Inflammatory macrophage (primary cell): ENCODE data around the gene MEN1.
A peak's percentile ranks its signal among the peaks of the same experiment; 100 is the strongest.
"Not testable (repeated sequence)": the region's sequence is repeated elsewhere in the genome, so short reads cannot be mapped to it uniquely, and the experiment has no call there.

Source experiments
- DNase-seq, 2 donors: peaks; one replicate each; pipeline ENCODE4 v3.0.0-alpha.2; 2020 to 2022

MEN1 gene

DNA sequence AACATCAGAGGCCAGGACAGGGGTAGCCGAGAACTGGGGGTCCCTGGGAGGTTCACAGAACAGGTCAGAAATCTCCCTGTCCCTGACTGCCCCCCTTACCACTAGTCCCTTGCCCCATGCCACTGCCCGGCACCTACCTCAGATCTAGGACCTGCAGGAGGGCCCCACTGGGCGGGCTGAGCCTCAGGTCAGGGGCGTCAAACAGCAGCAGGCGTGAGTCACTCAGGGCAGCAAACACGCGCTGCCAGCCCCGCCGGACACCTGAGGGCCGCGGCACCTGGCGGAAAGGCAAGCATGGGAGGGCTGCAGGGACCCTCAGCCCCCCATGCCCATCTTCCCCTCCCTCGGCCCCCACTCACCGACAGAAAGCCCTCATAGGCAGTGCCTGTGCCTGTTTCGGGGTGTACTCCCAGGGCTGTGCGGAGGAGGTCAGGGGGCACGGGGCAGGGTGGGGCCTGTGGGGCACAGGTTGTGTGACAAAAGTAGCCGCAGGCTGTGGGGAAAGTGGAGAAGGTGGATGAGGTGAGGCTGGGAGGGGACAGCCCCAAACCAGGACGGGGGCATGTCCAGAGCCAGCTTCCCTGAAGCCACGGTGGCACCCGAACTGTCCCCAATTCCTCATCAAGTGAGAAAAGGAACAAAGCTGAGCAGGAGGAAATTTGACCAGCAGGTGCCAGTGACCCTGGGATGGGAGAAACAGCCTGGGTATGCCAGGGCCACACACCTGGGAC is 22.3 kb upstream of the MEN1 start:
- DNase-seq, result no peak

DNA sequence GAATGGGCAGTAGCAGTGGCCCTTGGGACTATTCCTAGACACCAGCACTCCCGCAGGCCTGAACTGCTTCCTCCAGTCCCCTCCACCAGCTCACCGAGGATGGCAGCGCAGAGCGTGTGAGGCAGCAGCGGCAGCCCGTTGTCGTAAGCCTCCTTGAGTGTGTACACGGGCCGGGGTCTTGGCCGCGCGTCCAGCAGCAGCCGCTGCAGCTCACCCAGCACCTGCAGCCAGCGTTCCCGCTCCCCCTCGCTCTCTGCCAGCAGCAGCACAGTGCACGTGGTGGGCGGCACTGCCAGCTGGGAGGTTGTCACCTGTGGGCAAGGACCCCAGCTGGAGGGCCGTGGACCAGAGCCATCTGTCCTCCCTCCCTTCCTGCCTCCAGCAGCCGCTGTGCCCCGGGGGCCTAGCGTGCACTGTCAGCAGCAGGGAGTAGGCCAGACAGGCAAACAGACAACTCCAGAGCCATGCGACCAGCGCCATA is 21.1 kb upstream of the MEN1 start:
- no peak for DNase-seq

DNA sequence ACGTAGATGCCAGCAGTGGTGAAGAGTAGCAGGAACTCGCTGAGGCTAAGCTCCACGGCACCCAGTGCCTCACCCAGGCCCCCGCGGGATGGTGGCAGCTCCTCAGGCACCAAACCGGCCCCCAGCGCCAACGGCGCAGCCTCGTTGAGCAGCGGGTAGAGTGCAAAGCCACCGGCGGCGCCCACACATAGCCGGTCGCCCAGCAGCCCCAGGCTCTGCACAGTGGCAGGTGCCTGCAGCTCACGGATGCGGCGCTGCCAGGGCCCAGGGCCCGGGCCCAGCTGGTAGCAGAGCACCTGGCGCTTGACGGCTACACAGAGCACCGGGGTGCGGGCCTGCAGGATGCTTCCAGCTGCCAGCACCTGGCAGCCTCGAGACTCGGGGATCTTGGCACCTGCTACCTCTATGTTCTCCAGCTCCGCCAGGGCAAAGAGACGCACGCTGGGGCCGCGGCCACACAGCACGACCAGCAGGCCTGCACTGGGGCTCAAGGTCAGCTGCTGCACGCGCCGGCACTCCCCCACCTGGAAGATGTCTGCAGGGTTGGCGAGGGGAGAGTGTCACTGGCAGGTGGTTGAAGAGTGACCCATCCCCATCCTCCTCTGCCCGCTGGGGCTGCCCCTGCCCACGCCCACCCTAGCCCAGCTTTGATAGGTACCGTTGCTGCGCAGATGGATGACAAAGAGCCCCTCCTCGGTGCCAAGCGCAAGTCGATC is 19.3 kb upstream of the MEN1 start:
- no peak for DNase-seq

DNA sequence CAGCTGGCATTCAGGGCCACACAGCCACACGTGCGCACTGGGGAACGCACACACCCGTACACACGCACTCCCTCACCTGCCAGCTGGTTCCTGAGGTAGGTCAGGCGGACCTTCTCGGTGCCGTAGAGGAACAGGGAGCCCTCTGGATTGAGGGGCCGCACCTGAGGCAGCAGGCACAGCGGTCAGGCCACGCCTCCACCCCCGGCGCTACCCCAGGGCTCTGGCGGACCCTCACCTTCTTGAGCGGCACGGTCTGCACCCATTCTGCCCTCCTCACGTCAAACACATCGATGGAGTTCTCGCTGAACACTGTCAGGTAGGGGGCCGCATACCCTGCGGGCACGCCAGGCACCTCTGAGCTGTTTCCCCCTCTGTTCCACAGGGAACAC is 17.1 kb upstream of the MEN1 start:
- no peak for DNase-seq

DNA sequence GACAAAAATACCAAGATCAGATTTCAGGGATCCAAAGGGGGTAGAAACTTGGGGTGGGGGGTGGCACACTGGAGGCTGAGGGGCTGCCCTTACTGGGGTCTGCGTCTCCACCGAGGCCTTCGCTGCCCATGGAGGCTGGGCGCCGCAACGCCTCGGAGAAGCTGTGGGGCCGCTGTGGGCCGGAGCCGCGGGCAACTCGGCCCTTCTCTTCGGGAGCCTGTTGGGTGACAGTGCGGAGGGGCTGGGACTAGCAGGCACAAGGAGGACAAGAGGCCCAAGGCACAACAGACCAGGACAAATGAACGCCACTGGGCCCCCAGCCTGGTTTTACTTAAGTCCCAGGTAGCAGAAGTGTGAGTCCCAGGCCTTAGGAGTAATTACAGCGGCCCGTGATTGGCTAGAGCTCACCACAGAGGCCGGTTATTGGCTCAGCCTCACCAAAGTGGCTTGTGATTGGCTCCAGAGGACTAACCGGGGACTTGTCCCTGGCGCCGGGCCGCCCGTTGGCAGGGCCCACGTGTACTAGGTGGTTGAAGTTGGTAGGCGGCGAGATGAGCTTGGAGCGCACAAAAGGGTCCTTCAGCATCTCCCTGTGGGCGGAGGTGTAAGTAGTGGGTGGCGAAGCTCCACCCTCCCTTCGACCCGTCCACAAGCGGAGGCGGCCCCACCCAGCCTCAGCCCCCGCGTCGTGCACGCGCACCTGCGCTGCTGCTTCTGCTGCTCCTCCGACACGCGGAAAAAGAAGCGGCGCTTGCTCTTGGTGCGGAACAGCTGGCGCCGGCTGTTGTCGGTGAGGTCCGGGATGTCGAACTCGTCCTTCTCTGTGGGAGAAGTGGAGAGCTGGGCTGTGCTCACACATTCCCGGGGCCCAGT is 16.5 kb upstream of the MEN1 start:
- no peak for DNase-seq

DNA sequence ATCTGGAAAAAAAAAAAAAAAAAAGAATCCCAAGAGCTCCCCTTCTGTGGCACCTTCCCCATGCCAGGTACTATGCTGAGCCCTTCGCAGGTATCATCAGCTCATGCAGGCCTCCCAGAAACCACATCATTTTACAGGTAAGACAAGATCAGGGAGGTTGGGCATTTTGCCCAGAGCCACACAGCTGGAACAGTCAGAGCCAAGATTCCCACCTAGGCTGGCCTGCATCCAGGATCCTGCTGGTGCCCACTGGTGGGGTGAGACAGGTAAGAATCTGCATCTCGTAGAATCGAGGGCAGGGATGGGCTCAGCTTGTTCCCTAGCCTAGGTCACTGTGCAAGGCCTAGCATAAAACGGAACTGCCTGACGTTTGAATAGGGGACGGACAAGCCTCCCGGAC is 15.7 kb upstream of the MEN1 start:
- no peak for DNase-seq

DNA sequence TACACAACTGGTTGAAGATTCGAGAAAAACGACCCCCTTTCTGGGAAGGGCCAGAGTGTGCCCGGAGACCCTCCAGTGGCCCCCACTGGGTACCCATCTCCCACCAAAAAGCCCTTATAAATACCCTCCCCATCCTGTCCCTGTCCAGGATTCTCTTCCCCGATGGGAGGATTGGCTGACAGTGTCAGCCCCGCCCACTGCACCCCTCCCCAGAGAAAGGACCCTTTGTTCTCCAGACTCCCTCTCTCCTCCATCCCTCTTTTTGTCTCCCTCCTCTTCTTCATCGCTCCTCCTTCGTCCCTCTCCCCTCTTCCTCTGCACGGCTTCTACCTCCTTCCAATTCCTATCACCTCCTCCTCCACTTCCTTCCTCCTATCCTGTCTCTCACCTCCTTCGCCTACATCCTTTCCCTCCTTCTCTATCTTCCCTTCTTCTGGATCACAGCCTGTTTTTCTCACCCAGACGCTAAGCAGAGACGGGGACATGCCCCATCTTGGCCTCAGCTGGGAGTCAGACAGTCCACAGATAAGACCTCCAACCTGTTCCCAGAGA is 13.3 kb upstream of the MEN1 start:
- DNase-seq, result no peak

DNA sequence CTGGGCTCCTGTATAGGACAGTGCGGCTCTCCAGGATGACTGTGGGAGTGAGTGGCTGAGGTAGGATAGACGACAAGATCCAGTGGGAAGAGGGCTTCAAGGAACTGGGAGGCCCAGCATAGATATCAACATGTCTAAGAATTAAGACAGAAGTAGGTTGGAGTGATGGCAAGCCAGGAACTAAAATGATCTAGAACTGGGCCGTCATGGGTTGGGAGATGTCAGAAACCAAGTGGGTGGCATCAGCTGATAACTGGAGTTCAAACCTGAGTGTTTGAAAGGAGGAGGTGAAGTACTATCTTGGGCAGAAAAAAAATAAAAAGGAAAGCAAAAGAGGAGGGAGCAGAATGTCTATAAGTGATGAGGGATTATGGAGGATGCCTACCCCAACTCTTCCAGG is 7.1 kb upstream of the MEN1 start:
- DNase-seq, result no peak

DNA sequence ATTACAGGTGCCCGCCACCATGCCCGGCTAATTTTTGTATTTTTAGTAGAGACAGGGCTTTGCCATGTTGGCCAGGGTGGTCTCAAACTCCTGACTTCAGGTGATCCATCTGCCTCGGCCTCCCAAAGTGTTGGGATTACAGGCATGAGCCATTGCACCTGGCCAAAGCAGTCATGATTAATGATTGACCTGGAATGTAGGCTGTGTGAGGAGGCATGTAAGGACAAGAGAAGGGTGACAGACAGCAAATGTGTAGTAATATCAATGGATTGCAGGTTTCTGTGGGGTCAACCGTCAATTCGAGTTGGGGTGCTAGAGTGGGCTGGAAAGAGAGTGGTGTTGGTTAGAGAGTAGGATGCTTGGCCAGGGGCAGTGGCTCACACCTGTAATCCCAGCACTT is 5.1 kb upstream of the MEN1 start:
- not testable (repeated sequence) for DNase-seq

DNA sequence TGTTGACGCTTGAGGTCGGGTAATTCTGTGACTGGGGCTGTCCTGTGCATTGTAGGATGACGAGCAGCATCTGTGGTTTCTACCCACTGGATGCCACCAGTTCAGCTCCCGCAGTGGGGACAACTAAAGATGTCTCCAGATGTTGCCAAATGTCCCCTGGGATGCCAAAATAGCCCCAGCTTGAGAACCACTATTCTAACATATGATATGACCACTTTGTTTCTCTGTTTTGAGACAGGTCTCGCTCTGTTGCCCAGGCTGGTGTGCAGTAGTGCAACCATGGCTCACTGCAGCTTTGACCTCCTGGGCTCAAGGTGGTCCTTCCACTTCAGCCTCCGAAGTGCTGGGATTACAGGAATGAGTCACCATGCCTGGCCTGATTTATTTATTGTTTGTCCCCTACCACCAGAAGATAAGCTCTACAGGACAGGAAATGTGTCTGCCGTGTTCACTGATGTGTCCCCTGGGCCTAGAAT is 4.4 kb upstream of the MEN1 start:
- no peak for DNase-seq

DNA sequence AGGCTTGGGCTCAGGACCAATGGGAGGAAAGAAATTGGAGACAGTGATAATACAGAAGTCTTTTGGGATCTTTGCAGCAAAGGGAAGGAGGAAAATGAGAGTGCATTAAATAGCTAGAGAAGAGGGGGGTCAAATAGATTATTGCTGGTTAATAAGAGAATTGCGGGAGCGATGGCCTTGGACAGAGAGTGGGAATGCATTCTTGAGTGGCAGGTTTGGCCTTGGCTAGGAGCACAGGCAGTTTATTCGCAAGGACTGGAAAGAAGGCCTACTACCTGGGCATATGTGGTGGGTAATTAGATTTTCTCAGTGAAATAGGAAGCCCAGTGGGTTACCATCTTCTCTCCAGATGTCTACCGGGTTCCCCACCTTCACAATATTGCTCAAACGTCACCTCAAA is 3.5 kb upstream of the MEN1 start:
- no peak for DNase-seq

DNA sequence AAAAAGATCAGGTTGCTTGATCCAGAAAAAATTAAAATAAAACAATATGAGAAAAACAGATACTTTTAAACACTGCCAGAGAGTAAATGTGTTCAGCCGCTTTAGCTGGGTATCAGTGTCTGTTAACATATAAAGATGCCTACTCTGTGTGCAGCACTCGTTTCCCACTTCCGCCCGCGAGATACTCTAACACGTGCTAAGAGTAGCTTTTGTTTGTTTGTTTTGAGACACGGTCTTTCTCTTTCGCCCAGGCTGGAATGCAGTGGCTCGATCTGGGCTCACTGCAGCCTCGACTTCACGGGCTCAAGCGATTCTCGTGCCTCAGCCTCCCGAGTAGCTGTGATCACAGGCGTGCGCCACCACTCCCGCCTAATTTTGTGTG is 531 bp upstream of the MEN1 start:
- peak in 1 of 2 donors; percentile 22 for DNase-seq

DNA sequence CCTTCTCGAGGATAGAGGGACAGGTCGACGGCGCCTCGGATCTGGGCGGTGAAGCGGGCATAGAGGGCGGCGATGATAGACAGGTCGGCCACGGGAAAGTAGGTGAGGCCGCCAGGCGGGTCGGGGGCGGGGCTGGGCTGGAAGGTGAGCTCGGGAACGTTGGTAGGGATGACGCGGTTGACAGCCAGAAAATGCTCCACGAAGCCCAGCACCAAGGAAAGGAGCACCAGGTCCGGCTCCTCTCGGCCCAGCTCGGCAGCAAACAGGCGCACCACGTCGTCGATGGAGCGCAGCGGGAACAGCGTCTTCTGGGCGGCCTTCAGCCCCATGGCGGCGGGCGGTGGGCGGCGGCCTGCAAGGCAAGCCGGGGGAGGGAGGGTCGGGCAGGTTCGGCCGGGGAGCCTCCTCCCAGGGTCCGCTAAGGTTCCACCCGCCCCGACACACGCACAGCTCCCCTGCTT is 540 bp downstream of the MEN1 start:
- DNase-seq, result peak in 1 of 2 donors; percentile 6

DNA sequence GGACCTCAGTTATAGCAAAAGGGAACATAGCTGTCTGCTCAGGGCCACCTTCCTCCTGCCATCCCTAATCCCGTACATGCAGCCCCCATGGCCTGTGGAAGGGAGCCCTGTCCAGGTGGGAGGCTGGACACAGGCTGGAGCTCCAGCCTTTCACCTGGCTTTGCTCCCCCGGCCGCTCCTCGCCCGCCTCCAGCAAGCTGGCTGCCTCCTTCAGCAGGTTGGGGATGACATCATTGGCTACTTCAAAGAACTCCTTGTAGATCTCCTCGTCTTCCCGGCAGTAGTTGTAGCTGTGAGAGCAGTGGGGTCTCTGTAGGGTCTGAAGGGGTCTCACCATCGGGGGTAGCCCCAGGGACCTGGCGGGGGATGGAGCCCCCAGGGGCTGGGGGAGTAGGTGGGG is 4.9 kb downstream of the MEN1 start:
- no peak for DNase-seq

DNA sequence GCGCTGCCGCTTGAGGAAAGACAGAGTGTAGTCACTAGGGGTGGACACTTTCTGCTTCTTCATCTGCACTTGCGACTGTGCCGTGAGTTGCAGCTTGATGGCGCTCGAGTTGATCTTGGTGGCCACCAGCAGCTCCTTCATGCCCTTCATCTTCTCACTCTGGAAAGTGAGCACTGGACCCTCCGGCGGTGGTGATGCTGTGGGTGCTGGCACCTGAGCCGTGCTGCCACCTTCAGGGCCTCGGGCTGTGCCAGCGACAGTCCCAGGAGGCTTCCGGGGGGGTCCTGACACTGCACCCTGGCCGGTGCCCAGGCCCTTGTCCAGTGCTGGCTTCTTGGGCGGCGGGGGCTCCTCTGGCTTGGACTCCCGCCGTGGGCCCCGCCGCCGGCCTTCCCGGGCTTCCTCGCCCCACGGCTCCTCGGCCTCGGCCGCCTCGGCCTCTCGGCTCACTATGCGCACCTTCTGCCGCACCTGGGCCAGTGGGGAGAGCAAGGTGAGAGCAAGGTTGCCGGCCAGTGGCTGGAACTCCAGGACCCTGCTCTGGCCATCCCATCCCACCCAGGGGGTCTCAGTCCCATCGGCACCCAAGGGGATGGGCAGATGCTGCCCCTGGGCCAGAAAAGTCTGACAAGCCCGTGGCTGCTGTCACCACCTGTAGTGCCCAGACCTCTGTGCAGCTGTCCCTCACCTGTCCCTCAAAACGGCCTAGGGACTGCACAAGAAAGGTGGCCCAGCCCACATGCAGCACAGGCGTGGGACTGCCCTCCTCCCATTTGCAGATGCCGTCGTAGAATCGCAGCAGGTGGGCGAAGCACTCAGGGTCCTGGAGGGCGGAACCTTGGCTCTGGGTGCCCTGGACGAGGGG is 5.8 kb downstream of the MEN1 start:
- no peak for DNase-seq

DNA sequence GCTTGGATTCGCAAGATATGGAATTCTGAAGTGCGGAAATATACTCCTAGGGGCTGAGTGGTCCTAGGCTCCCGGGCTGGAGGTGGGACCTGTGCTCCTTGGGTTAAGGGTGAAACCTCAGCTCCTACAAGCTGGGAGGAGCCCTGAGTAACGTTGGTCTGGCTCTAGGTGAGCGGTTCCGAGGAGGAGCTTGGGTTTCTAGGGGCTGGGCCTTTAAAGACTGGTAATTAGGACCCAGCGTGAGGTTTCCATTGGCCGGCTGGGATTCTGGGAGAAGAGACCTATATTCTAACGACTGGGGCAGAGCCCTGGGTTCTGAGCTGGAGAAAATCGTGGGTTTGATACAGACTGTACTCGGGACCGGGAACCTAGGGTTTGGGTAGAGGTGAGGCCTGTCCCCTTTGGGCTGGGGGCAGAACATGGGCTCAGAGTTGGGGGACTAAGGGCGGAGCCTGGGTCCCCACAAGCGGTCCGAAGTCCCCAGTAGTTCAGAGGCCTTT is 6.5 kb downstream of the MEN1 start:
- DNase-seq, result no peak

DNA sequence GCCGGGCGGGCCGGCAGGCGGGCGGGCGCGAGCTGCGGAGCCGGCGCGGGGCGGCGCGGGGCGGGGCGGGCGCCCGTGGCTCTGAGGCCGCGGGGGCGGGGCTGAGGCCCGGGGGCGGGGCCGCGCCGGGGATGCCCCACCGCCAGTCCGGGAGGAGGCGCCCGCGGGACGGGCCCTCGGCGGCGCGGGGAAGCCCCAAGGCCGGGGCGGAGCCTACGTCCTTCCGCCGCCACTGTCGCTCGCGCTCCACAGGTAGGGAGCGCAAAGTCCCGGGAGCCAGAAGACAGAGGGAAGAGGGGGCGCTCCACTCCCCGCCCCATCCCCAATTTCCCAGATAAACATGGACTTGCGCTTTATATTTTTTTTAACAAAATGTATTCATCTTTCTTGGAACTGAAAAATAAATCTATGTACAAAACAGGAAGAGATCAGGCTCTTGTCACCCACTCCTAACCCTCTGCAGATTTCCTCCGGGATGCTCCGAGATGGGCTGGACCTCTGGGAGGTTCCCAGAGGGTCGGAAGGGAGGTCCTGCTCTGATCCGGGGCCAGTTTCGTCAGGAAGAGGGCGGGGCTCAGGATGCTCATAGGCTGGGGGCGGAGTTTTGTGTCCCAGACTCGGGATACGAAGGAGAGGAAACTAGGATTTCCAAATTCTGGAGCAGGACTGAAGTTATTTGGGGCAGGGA is 7.0 kb downstream of the MEN1 start, which contains the start of gene MAP4K2:
Gene MAP4K2 (minus strand): TSS at position 57 of the 688 bp plus-strand sequence. CDS start 65 bp downstream, outside the sequence.
- DNase-seq, result peak; percentile 76 to 88

DNA sequence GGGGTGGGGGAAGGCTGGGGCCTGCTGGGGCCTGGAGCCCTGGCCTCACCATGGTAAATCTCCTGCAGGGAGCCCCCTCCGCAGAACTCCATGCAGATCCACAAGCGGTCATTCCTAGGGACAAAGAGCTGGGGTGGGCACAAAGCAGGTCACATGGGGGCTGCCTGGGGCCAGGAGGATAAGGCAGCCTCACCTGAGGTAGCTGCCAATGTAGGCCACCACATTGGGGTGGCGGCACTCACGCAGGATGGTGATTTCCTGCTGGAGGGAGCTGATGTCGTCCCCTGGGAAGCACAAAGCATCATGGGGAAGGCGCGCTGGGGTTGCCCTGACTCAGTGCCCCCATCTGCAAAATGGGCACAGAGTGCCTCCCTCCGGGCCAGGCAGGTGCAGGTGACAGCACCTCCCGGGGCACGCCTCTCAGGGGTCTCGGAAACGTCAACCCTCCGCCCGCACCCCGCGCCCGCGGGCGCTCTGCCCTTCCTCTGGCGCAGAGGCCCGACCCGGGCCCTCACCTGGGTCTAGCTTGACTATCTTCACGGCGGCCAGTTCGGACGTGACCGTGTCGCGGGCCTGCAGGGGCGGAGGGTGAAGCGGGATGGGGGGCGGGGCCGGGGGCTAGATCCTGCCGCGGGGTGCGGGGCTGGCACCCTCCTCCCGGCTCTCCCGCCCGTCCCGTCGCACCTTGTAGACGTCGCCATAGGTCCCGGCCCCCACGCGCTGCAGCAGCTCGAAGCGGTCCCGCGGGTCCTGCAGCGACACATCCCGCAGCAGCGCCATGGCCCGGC is 7.8 kb downstream of the MEN1 start:
- no peak for DNase-seq

DNA sequence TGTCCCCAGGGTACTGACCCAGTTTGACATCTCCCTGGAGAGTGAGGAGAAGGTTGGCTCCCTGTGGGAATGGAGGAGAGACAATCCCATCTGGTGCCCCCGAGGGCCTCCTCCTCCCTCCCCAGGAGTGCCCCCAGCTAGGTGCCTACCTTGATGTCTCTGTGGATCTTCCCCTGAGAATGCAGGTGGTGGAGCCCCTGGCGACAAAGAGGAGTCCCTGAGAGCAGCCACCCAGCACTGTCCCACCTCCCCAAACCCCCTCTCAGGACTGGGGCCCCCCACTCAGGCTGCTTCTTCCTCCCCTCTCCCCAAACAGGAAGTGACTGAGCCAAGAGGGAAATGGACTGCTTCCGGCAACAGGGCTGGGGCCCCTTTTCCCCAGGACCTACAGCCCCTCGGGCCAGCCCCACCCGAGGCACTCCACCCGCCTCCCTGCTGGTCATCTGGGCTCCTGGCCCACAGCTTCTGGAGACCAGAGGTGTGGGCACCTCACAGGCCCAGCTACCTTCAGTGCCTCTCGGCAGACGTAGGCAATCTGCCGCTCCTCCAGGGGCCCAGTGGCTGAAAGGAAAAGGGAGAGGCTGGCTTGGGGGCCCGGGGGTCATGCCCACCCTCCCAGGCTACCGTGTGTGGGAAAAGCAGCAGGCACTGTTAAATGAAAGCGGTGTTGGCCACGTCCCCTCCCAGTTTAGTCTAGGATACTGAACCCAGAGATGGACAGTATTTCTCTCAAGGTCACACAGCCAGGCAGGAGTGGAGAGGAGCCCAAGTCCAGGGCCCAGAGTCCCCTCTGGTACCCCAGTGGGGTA is 8.6 kb downstream of the MEN1 start:
- DNase-seq, result no peak
